ENCODE results near the gene GFRA4.

The GFRA4 gene

GRCh38 chr20:3686867-3687321, 23.7 kb upstream of the GFRA4 start:
- 0 out of 2 replicates have a peak, but pooled peaks have one; percentile 0 for TF ChIP-seq CTCF (IDR thresholded peaks at IDR 0.05; ENCODE audit: control insufficient read depth, extremely low read depth, insufficient read depth)
- no peak overlapping the region for H3K4me3 ChIP-seq (ENCODE audit: low read depth, low read length)
- peak; percentile 31 for DNase-seq (ENCODE audit: low read depth)

- TF ChIP-seq CTCF (IDR thresholded peaks at IDR 0.05; ENCODE audit: control insufficient read depth, extremely low read depth, insufficient read depth) = no peak
- DNase-seq (ENCODE audit: low read depth) = no peak
- no peak overlapping the region for H3K4me3 ChIP-seq (ENCODE audit: low read depth, low read length)
These were observed 23.2 kb upstream of the GFRA4 start for GRCh38 chr20:3686421-3686820.

GRCh38 chr20:3685341-3685740, 22.1 kb upstream of the GFRA4 start:
- DNase-seq (ENCODE audit: low read depth) = no peak
- no peak overlapping the region for H3K4me3 ChIP-seq (ENCODE audit: low read depth, low read length)
- TF ChIP-seq CTCF (IDR thresholded peaks at IDR 0.05; ENCODE audit: control insufficient read depth, extremely low read depth, insufficient read depth) = no peak

GRCh38 chr20:3681931-3682781, 19.0 kb upstream of the GFRA4 start, which contains the start of gene ADAM33:
Gene ADAM33, minus strand, starts transcription at chr20:3682010. Its CDS starts 6 bp downstream, at chr20:3682004.
- no peak for TF ChIP-seq CTCF (IDR thresholded peaks at IDR 0.05; ENCODE audit: control insufficient read depth, extremely low read depth, insufficient read depth)
- H3K4me3 ChIP-seq (ENCODE audit: low read depth, low read length) = 0 out of 2 replicates have a peak within 1 kb of the TSS, but pooled peaks have one; percentile 28

GRCh38 chr20:3681352-3681930, 18.2 kb upstream of the GFRA4 start:
- TF ChIP-seq CTCF (IDR thresholded peaks at IDR 0.05; ENCODE audit: control insufficient read depth, extremely low read depth, insufficient read depth) = no peak
- no peak for DNase-seq (ENCODE audit: low read depth)
- H3K4me3 ChIP-seq (ENCODE audit: low read depth, low read length) = 0 out of 2 replicates have a peak overlapping the region, but pooled peaks have one; percentile 28

More at GRCh38 chr20:3681931-3682781, 19.0 kb upstream of the GFRA4 start, which contains the start of gene ADAM33:
- DNase-seq (ENCODE audit: low read depth) = no peak

GRCh38 chr20:3680701-3681351, 17.6 kb upstream of the GFRA4 start:
- TF ChIP-seq CTCF (IDR thresholded peaks at IDR 0.05; ENCODE audit: control insufficient read depth, extremely low read depth, insufficient read depth) = no peak
- H3K4me3 ChIP-seq (ENCODE audit: low read depth, low read length) = no peak overlapping the region
- DNase-seq (ENCODE audit: low read depth) = no peak

Data from LNCaP clone FGC (cell line).